Esophagus muscularis mucosa (tissue), 3 donors: ENCODE results near the gene RECK.

ENCODE experiments used
- CTCF ChIP-seq, 3 experiments: fragments of 200-600 bp in 2 of 3; fragments of 450-650 bp in 1 of 3; sonication (generic) in 2 of 3; IDR thresholded peaks; one replicate each; pipeline ENCODE4 v1.5.1; 2017 to 2019; ENCODE audit warnings: antibody characterized with exemption in 3 of 3, mild to moderate bottlenecking in 2 of 3, moderate library complexity in 1 of 3
- POLR2A ChIP-seq: fragments of 450-650 bp; IDR thresholded peaks from one replicate; pipeline ENCODE4 v1.6.1; 2017; ENCODE audit warnings: antibody characterized with exemption, moderate library complexity, mild to moderate bottlenecking, low read depth

DNA sequence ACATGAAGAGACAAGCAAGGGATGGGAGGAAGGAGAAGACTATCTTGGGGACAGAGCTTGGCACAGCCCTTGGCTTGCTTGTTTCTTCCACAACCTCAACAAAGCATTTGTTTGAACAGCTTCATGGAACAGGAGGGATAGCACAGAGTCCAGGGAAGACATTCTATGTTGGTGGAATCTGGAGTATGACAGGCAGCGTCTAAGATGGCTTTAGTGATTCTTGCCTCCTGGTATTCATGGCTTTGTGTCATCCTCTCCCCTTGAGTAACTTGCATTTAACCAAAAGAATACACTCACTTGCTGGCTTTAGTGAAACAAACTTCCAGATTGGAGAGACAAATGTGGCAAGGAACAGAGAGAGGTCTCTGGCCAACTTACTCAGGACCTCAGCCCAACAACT lies 30.8 kb upstream of the RECK start:
- TF ChIP-seq CTCF (IDR thresholded peaks at IDR 0.05): no peak
- TF ChIP-seq POLR2A: no peak
